Stimulated activated CD8-positive, alpha-beta memory T cell treated with anti-CD3 and anti-CD28 coated beads, Interleukin-15, amount 100 ng/mL, for 4 hours (primary cell): ENCODE results near the gene ADAMTSL2.
A peak's percentile ranks its signal among the peaks of the same experiment; 100 is the strongest.

Source experiments
- DNase-seq, 2 donors: peaks; one replicate each; pipeline ENCODE4 v3.0.0-alpha.2; 2020; ENCODE audit warnings: low read depth in 2 of 2

ADAMTSL2 gene

DNA sequence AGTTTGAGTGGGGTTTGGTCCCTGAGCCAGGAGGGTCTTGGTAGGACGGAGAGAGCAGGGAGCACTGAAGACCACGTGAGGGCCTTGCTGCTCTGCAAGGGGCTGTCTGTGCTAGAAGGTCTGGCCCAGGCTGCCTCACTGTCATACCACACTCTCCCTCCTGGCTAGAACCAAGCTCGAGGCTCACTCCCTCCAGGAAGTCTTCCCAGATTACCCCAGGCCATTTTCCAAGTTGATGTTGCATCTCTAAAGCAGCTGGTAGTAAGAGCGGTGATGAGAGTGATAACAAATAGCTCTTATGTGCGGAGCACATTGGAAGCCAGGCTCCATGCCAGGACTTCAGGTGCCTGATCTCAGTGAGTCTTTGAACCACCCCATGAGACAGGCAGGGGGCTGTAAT lies 16.3 kb upstream of the ADAMTSL2 start:
- no peak for DNase-seq

DNA sequence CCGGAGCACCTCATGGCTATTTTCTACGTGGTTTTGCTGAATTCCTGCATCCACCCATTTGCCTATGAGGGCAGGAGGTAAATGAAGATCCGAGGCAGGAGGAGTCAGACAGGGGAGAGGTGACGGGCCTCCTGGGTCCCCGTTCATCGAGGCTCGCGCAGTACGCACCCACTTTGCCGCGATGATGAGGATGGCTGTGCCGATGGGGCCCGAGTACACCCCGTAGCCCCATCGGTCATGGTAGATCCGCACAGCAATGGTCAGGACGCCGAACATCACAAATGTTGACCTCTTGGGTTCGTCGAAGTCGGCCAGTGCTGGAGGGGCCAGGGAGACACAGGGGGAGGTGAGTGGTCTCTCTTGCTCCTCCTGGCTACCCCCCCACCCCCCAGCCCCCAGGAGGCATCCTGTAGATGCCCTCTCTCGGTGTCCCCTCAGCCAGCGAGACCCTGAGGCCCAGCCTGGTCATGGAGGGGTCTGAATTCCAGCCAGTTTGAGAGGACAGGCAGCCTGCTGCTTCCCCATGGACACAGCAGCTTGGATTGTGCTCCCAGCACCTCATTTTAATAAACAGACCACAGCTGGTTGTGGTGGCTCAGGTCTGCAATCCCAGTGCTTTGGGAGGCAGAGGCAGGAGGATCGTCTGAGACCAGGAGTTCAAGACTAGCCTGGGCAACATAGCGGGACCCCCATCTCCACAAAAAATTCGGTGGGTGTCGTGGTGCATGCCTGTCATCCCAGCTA lies 15.6 kb upstream of the ADAMTSL2 start:
- DNase-seq = no peak

DNA sequence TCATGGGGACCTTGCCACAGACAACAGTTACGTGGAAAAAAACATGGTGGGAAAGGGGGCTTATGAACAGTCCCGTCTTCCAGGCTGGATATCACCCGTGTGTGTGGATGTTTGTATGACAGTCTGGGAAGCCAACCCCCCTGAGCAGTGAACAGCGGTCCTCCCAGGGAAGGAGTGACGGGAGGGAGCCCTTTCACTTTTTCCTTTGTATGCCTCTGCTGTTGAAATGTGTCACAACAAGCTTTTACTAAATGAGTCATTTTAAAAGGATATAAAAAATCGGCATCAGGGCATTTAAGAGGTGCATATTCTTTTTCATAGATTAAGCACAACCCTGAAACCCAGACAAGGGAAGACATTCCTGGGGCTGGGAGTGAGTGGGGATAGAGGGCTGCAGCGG lies 14.8 kb upstream of the ADAMTSL2 start:
- no peak for DNase-seq

DNA sequence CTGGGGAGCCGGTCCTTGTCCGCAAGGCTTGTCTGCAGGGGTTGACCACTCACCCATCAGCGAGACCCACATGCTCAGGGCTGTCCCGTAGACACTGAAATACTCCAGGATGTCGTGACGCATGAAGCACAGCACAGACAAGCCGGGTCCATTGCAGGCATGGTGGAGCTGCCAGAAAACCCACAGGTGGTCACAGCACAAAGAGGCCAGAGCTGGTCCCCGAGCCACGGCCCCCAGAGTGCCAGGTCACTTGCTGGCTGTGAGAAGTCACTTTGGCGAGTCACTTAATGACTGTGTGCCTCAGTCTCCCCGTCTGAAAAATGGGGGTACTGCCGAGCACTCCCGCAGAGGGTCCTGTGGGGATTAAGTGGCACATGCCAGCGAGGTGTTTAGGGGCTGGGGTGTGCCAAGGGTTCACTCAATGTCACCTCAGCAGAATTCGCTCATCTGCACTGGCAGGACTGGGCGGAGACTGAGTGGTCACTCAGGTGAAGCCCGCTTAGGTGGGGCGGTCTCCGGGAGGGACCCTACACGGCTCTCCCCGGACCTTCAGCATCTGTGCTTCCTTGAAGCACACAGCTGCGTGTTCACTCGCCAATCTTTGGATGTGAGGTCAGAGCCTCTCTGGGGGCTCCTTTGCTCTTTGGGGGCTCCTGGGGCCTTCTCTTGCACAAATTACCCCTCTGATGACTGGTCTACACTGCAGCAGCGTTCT lies 14.2 kb upstream of the ADAMTSL2 start:
- DNase-seq = no peak

DNA sequence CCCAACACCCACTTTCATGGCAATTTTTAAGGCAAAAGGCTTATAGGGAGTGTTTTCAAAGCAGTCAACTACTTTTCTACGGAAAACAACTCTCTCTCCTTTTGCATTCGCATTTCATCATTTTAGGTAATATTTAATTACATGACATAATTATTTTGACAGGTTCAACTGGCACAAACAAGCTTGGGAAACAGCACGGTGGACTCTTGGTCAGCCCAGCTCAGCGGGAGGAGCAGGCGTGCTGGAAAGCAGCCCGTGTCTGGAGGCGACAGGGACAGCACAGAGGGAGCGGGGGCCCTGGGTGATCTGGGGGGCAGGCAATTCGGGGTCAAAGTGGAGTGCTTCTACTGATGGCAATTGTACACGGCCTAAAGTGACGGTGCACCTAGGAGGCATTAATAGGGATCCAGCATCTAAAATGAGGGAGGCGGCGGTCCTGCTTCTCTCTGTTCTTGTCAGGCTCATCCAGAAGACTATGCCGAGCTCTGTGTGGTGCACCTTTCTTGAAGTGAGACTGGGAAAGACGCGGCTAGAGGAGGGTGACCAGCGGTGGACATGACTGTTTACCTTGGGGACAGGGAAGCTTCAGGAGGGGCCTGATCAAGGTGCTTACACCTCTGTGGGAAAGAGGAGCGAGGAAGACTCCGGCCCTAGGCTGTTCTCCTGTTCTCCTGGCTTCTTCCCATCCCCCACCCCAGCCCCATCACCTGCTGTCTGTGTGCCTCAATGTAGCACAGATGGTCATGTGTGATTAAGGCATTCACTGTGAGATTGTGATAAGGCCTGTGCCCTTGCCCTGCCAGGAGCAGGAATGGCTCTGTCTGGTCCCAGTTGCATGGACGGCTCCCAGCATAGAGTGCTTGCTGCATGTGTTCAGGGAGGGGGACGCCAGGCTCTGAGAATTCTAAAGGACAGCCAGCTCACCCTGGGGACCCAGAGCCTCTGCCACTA lies 13.1 kb upstream of the ADAMTSL2 start:
- DNase-seq = no peak

DNA sequence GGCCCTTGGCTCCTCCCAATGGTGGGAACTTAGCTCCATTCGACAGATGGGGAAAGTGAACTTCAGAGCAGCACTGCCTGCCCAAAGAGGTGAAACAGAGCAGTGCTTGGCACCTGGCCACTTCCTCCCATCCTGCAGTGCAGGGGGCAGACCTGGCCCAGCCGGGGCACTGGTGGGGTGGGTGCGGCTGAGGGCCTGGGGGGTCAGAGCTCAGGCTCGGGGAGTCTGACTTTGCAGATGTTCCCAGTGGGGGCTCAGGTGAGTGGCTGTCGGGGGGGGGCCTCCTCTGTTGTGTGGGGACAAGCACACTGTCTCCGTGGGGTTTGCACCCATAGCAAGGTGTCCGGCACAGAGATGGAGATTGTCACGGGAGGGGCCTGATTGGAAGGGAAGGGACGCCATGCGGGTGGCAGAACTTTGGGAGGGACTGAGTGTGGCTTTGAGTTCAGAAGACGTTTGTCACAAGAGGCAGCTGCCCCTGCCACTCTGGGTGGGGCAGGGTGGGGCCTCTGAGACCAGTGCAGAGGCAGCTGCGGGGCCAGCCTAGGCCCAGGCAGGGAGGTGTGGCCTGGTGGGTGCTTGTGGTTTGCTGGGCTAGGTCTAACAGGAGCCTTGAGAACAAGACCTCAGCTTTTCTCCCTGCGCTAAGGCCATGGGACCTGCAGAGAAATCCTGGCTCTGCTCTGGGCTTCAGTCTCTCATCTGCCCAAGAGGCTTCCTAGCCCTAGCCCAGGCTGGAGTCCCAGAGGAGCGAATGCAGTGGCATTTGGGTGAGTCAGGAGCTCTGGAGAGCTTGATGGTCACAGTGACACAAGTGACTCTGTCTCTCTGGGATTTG lies 12.2 kb upstream of the ADAMTSL2 start:
- DNase-seq = no peak

DNA sequence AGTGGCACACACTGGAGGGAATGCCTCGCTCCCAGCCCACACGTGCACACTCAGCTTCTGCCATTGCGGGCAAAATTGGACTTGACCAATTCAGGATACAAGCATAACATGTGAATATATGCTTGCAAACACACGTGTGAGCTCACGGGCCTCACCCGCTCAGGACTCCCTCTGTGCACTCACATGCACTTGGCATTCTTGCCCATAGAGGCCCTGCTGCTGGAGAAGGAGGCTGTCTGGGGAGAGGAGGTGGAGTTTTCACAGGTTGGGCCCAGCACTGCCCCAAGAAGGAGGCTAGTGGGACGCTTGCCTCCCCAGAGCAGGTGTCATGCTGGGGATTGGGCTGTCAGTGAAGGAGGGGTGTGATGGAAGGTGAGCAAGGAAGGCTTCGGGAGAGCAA lies 11.4 kb upstream of the ADAMTSL2 start:
- DNase-seq = no peak

DNA sequence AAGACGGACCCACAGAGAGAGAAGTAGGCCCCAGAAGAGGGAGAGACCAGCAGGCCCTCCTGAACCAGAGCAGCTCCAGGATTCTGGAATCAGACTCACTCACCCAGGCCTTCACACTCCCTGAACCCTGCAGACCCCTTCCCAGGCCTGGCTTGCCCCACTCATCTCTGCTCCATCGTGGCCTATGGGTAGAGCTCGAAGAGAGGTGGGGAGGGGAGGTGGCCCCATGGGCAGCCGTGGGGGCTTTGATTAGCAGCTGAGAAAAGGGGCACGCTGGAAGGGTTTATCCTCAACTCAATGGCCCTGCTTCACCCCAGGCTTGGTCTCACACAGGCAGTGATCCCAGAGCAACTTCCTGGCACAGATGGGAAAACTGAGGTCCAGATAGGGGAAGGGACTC lies 10.4 kb upstream of the ADAMTSL2 start:
- DNase-seq = no peak

DNA sequence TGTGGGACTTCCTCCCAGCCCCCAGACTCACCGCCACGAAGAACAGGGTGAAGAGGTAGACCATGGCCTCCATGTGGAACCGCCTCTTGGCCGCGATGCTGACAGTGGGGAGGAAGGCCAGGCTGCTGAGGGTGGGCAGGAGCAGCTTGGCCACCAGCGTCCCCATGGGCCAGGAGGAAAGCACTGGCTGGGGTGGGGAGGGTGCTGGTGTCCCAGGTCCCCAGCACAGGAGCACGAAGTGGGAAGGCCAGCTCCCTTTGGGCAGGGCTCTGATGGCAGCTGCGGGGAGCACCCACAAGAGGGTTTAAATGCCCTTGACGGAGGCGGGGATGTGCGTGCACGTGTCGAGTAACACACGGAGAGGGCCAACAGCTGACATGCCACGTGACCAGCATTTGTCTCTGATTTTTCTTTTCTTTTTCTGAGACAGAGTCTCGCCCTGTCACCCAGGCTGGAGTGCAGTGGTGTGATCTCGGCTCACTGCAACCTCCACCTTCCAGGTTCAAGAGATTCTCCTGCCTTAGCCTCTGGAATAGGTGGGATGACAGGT lies 9.8 kb upstream of the ADAMTSL2 start, which contains the start of gene MYMK:
MYMK (minus strand) TSS at position 281 of the 550 bp plus-strand sequence; CDS start at position 166, 115 bp downstream.
- no peak for DNase-seq

DNA sequence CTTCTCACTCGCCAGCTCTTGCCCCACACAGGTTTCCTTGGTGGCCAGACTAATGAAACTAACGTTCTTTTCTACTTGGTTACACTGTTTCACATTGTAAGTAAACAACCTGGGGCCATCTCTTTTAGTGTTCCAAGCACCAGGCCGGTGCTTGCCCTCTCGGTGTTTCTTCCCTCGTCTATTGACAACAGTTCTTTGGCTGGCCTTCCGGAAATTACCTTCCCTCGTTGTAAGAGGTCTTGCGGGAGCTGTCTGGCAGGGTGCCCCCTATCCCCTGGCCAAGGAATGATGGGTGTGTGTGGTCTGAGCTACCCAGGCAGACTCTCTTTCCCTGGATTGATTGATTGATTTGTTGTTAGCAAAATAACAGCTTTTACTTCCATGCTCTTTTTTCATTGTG lies 8.8 kb upstream of the ADAMTSL2 start:
- DNase-seq = no peak

DNA sequence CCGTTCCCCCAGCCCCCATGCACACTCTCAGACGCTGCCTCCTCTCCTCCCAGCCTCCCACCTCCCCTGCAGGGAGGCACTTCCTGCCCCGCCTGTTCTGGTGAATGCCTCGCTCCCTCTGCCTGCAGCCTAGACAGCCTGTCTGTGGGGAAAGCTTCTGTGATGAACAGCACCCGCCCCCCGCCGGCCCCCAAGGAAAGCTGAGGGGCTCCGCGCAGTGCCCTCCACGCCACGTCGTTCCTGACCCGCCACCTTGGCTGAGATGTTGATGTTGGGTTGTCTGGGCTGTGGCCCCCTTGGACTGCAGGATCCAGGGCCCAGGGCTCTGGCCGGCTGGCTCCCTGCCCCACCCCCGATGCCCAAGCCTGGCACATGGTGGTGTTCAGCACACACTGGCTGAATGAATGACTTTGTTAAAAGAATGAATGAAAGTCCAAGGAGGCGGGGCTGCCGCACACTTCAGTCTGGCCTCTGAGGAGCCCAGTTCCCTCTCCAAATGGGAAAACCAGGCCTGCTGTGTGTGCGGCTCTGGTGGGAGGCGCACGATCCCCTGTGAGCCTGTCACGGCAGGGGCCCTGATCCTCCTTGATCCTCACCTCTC lies 7.7 kb upstream of the ADAMTSL2 start:
- no peak for DNase-seq

DNA sequence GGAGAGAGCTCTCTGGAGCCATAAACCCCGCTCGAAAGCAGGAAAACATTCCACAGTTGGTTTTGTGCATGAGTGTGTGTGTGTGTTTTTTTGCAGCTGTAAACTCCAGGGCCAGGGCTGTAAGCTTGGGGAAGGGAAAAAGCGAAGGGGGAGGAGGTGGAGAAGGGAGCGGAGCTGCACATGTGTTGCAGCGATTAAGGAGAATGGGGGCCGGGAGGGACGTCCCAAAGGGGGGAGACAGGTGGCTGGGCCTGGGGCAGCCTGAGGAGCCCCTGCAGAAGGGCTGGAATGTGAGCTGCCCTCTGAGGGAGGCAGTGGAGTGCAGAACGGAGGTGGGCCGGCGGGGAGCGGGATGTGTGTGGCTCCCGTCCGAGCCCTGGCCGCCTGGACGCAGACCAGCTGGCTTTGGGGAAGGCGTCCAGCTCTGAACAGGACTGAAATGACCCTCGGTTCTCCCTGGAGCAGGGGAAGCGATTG lies 7.0 kb upstream of the ADAMTSL2 start:
- DNase-seq = no peak

DNA sequence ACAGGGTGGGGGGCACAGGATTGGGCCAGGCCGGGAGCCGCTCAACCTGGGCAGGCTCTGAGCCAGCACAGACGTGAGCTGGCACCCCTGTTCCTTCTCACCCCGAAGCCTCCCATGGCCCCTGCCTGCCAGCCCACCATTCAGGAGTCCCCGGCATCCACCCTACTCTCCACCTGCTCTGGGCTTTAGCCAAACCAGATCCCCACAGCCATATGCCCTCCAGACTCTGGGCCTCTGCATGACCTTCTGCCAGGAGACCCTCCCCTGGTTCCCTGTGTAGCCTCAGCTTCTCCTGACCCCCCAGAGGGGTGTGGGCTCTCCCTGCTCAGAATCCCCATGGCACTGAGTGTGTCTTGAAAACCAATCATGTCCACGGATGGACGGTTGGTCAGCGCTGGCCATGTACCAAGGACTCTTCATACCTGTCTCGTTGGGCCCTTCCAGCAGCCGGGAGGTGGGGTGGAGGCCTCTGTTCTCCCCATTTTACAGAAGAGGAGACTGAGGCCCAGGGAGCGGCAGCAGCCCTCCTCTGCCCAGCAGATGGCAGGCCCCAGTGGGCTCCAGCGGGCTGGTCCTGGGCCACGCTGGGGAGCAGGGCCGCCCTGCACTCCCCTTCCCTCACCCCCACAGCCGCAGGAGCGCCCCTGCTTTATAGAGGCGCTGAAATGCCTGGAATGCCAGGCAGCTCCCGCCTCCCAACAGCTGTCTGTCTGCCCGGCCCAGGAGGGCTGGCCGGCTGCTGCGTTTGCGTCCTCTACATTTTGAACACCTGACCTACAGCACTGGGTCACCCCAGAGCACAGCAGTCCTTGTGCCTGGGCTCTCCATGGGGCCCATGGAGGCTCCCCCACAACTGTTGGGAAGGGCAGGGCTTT lies 6.3 kb upstream of the ADAMTSL2 start:
- DNase-seq = no peak

DNA sequence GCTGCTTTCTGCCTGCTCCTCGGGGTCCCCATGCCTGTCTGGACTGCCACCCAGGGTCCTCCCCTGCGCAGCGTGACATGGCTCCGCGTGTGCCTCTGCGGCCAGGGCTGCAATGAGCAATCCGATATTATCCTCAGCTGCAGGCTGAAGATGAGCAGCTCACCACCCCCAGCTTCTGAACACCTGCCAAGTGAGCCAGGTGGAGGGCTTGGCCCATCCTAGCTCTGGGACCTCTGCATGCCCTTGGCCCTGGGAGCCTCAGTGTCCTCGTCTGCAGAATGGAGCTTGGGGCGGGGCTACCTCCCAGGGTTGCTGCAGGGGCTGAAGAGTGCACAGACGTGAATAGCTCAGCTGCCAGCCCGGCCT lies 5.6 kb upstream of the ADAMTSL2 start:
- DNase-seq = no peak

DNA sequence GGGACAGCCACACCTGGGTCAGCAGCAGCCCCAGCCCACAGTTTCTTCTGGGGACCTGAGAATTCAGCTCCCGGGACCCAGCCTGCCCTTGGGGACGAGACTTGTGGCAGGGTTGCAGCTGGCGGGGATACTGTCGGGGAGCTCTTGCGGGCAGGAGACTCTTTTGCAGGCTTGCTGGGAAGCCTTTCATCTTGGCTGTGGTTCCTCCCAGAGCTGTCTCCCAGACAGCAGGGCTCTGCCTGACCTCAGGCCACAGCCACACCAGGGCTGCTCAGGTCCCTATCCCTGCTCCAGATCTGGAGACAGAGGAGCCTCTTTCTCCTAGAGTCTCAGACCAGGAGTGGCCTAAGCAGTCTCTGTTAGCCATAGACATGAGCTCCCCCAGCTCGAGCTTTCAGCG lies 5.0 kb upstream of the ADAMTSL2 start:
- no peak for DNase-seq

DNA sequence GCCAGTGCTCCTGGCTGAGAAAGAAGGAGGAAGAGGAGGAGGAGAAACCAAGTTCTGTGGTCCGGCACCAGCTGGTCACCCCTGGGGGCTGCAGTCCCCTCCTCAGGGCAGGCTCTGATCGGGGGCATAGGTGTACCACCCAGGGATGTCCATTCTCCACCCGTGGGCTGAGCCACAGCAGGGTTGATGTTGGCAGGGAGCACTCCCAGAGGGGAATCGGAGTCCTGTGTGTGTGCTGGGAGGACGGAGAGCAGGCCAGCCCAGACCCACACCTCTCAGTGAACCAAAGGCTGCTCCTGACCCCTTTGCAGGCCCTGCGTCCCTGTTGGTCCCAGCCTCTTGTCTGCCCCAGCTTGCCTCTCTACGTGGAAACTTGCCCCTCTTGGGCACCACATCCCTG lies 4.6 kb upstream of the ADAMTSL2 start:
- no peak for DNase-seq

DNA sequence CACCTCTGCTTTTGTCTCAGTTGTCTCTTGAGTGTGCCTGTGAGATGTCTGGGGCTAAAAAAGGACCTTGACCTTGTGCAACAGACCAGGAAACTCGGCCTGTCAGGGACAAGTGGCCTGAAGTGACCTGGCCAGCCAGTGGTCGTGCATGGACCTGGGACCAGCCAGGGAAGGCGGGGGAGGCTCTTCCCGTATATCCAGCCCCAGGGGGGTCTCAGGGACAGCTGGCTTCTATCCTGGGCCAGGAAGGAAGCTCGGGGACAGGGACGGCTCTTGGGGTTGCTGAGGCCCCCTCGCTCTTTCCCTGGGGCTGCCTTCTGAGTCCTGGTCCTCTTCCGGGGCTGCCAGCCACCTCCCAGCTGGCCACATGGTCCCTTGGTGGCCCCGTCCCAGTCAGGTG lies 3.2 kb upstream of the ADAMTSL2 start:
- no peak for DNase-seq

DNA sequence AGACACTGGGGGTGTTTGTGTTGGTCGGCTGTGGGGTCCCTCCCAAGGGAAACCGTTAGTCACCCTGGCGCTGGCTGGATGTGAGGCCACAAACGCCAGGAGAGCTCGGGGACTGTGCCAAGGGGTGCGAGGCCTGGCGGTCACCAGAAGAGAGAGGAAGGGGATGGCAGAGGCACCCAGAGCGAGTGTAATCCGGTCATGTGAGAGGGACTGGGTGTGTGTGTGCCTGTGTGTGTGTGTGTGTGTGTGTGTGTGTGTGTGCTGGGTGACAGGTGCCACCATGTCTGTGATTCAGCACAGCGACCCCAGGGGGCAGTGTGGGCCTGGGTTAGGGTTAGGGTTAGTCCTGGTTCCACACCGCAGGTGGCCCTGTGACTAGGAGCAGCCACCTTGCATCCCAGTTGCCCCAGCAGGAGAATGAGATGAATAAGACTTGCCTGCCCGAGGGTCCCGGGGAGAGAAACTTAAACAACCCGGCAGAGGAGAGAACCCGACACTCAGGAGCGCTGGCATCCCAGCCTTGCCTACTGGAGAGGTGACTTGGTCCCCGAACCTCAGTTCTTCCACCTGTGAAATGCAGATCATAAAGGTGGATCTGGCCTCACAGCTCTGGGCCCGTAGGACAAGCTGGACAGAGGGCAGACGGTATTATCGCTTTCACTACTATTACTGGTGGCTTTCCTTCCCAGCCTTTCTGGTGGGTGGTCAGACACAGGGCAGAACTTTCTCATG lies 1.4 kb upstream of the ADAMTSL2 start:
- peak; percentile 21 to 40 for DNase-seq

DNA sequence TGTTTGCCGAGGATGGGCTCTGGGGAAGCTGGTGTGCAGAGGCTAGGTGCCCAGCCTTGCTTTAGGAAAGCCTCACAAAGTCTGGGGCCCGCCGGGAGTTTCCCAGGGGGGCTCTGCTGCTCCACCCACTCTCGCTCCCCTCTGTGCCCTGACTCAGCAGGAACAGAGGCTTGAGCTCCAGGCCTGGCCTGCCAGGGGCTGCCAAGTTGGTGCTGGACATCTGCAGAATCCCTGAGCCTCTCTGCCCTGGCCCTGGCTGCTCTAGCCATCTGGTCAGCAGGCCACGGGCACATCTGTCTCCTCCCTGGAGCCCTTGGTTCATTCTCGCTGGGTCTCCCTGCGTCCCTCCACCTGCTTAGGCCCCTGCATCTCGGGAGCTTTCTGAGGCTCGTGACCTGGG lies 647 bp upstream of the ADAMTSL2 start:
- no peak for DNase-seq
